Stimulated activated CD8-positive, alpha-beta memory T cell treated with anti-CD3 and anti-CD28 coated beads, Interleukin-7, amount 100 ng/mL, for 48 hours (primary cell): Measurements from ENCODE around the gene REEP1.
A peak's percentile ranks its signal among the peaks of the same experiment; 100 is the strongest.
"Not testable (repeated sequence)": the region's sequence is repeated elsewhere in the genome, so short reads cannot be mapped to it uniquely, and the experiment has no call there.

ENCODE experiments used
- DNase-seq, 2 donors: peaks; one replicate each; pipeline ENCODE4 v3.0.0-alpha.2; 2020; ENCODE audit warnings: low read depth in 1 of 2; ENCODE audit errors: extremely low read depth in 1 of 2

Gene REEP1

GRCh38 chr2:86249176-86249575, 88.2 kb downstream of the REEP1 start:
- DNase-seq: no peak

- DNase-seq: not testable (repeated sequence)
Measured at GRCh38 chr2:86245222-86245621, 92.2 kb downstream of the REEP1 start.

- not testable (repeated sequence) for DNase-seq
Measured at GRCh38 chr2:86244781-86245180, 92.6 kb downstream of the REEP1 start.

- no peak for DNase-seq
Measured at GRCh38 chr2:86243950-86244733, 93.3 kb downstream of the REEP1 start.

- no peak for DNase-seq
Measured at GRCh38 chr2:86243272-86243671, 94.2 kb downstream of the REEP1 start.

- DNase-seq: no peak
Measured at GRCh38 chr2:86241611-86242010, 95.8 kb downstream of the REEP1 start.

- no peak for DNase-seq
Measured at GRCh38 chr2:86240251-86240650, 97.2 kb downstream of the REEP1 start.

GRCh38 chr2:86239745-86240144, 97.7 kb downstream of the REEP1 start:
- no peak for DNase-seq

- no peak for DNase-seq
Measured at GRCh38 chr2:86239326-86239725, 98.1 kb downstream of the REEP1 start.

GRCh38 chr2:86238354-86238753, 99.1 kb downstream of the REEP1 start:
- peak in 1 of 2 donors; percentile 27 for DNase-seq

- no peak for DNase-seq
Measured at GRCh38 chr2:86237172-86237571, 100.3 kb downstream of the REEP1 start.

- DNase-seq: no peak
Measured at GRCh38 chr2:86235196-86235980, 102.0 kb downstream of the REEP1 start.

GRCh38 chr2:86234563-86235131, 102.8 kb downstream of the REEP1 start:
- no peak for DNase-seq

- DNase-seq: no peak
Measured at GRCh38 chr2:86233436-86233835, 104.0 kb downstream of the REEP1 start.

GRCh38 chr2:86232910-86233309, 104.5 kb downstream of the REEP1 start:
- DNase-seq: no peak

- DNase-seq: no peak
Measured at GRCh38 chr2:86232373-86232784, 105.0 kb downstream of the REEP1 start.

GRCh38 chr2:86231680-86232372, 105.6 kb downstream of the REEP1 start:
- no peak for DNase-seq

- no peak for DNase-seq
Measured at GRCh38 chr2:86230961-86231360, 106.5 kb downstream of the REEP1 start.

- no peak for DNase-seq
Measured at GRCh38 chr2:86229221-86229620, 108.2 kb downstream of the REEP1 start.

- DNase-seq: not testable (repeated sequence)
Measured at GRCh38 chr2:86228574-86228973, 108.9 kb downstream of the REEP1 start.

- DNase-seq: no peak
Measured at GRCh38 chr2:86227685-86228084, 109.7 kb downstream of the REEP1 start.
